HG03460 (cell line): ENCODE measurements around the gene LSM12.
"Not testable (repeated sequence)": the region's sequence is repeated elsewhere in the genome, so short reads cannot be mapped to it uniquely, and the experiment has no call there.

Source experiments
- ATAC-seq: cut with Tn5 transposase; IDR thresholded peaks from one replicate; pipeline ENCODE4 v1.9.1; 2021; ENCODE audit not compliant: unreplicated experiment

LSM12 gene

GRCh38 chr17:44076716-44077594 is 10.5 kb upstream of the LSM12 start:
- ATAC-seq: no peak

GRCh38 chr17:44075598-44076293 is 9.3 kb upstream of the LSM12 start:
- no peak for ATAC-seq

- ATAC-seq: no peak
Measured at GRCh38 chr17:44074911-44075285, 8.4 kb upstream of the LSM12 start.

GRCh38 chr17:44074231-44074910 is 7.9 kb upstream of the LSM12 start:
- ATAC-seq: no peak

GRCh38 chr17:44071772-44072171 is 5.3 kb upstream of the LSM12 start:
- no peak for ATAC-seq

GRCh38 chr17:44071198-44071520 is 4.7 kb upstream of the LSM12 start:
- ATAC-seq: no peak

- ATAC-seq: peak; percentile 63
Measured at GRCh38 chr17:44070455-44071197, 4.2 kb upstream of the LSM12 start, which contains the start of gene G6PC3. TSS of gene G6PC3 (plus strand) at chr17:44070735. CDS start at chr17:44070966, 231 bp downstream.

- no peak for ATAC-seq
Measured at GRCh38 chr17:44069974-44070454, 3.5 kb upstream of the LSM12 start.

GRCh38 chr17:44067545-44067940 is 1.1 kb upstream of the LSM12 start:
- no peak for ATAC-seq

- no peak for ATAC-seq
Measured at GRCh38 chr17:44065668-44066203, 735 bp downstream of the LSM12 start.

GRCh38 chr17:44063704-44064639 is 2.5 kb downstream of the LSM12 start:
- ATAC-seq: no peak

GRCh38 chr17:44062871-44063270 is 3.6 kb downstream of the LSM12 start:
- ATAC-seq: no peak

- ATAC-seq: no peak
Measured at GRCh38 chr17:44061446-44061845, 5.0 kb downstream of the LSM12 start.

GRCh38 chr17:44059101-44059892 is 7.2 kb downstream of the LSM12 start:
- ATAC-seq: no peak

- no peak for ATAC-seq
Measured at GRCh38 chr17:44053125-44053872, 13.2 kb downstream of the LSM12 start.

- ATAC-seq: no peak
Measured at GRCh38 chr17:44049294-44050060, 17.0 kb downstream of the LSM12 start.

- ATAC-seq: not testable (repeated sequence)
Measured at GRCh38 chr17:44046893-44047292, 19.6 kb downstream of the LSM12 start.
